IPS DF 4.7 (cell line): ENCODE results near the gene RUVBL1.

ENCODE experiments used
- DNase-seq: peaks from one replicate; pipeline ENCODE4 v3.0.0-alpha.2; 2013; ENCODE audit warnings: low spot score; ENCODE audit errors: extremely low read depth

RUVBL1 gene

GRCh38 chr3:128068156-128068620 lies 55.4 kb downstream of the RUVBL1 start:
- DNase-seq = no peak

- DNase-seq = no peak
Measured at GRCh38 chr3:128067489-128067888, 56.1 kb downstream of the RUVBL1 start.

DNA sequence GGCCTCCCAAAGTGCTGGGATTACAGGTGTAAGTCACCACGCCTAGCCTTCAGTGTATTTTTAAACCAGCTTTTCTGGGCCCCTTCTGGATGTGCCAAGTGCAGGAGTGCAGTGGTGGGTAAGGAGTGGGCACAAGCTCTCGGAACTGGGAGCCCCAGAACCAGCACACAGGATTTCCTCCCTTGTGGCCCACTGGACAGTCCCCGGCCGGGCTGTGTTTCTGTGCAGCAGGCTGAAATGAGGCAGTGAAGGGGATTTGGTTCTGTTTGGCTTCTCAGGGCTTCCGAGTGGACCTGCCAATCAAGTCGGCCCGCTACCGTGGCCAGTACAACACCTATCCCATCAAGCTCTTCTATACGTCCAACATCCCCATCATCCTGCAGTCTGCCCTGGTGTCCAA lies 56.9 kb downstream of the RUVBL1 start:
- no peak for DNase-seq

GRCh38 chr3:128066114-128066513 lies 57.5 kb downstream of the RUVBL1 start:
- DNase-seq = no peak

DNA sequence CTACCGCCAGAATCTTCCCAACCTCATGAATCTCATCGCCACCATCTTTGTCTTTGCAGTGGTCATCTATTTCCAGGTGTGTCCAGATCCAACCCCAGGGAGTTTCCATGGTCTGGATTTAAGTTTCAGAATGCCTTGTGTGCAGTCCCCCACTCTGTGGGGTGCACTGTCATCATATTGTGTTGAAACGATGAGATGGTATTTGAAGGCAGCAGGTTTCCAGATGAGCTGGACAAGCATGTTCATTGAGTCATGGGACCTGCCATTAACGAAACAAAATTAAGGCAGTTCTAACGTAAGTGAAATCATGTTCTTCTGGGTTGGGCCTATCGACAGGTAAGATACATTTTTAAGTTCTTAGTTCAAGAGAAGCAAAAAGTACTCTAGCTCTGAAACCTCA lies 58.6 kb downstream of the RUVBL1 start:
- no peak for DNase-seq

DNA sequence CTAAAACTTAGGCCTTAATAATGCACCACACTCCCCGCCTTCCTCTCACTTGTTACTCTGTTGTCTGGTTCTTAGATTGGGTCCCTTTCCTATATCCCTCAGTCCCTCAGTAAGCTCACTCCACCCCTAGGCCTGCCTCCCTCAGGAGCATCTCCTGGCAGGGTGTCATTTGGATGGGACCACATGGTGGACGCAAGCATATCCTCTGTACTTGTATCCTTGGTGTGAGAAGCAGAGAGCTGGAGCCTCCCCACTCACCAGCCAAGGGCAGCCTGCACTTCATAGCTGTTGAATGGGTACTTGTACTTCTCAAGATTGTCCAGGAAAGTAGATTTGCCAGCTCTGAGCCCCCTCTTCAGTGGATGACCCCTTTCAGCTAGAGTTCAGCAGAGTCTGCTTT lies 59.7 kb downstream of the RUVBL1 start:
- DNase-seq = no peak

DNA sequence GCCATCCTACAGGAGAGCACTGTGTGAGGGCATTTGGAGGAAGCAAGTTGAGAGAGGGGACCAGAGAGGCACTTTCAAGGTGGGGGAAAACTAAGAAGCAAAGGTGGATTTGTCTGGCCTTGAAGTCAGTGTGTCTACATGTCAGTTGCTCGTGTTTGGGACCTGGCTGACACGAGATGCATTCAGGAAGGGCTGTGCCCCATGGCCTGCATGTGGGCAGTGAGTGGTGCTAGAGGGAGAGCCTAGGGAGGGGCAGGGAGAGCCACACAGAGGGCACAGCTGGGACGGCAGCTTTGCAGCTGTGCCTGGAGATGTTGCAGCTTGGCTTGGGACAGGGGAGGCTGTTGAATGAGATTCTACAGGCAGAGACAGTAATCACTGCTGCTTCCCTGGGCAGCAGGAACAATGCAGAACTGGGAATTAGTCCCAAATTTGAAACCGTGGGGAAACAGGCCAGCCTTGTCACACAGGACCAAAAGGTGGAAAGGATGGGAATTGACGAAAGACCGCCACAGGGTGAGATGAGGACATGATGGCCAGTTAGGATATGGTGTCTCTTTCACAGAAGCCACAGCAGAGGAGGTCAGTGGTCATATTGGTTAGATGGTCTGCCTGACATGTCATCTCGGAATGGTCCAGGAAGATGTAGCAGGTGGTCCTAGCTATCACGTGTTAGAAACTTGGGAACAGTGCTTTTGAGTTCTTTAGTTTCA lies 61.4 kb downstream of the RUVBL1 start:
- DNase-seq = no peak

DNA sequence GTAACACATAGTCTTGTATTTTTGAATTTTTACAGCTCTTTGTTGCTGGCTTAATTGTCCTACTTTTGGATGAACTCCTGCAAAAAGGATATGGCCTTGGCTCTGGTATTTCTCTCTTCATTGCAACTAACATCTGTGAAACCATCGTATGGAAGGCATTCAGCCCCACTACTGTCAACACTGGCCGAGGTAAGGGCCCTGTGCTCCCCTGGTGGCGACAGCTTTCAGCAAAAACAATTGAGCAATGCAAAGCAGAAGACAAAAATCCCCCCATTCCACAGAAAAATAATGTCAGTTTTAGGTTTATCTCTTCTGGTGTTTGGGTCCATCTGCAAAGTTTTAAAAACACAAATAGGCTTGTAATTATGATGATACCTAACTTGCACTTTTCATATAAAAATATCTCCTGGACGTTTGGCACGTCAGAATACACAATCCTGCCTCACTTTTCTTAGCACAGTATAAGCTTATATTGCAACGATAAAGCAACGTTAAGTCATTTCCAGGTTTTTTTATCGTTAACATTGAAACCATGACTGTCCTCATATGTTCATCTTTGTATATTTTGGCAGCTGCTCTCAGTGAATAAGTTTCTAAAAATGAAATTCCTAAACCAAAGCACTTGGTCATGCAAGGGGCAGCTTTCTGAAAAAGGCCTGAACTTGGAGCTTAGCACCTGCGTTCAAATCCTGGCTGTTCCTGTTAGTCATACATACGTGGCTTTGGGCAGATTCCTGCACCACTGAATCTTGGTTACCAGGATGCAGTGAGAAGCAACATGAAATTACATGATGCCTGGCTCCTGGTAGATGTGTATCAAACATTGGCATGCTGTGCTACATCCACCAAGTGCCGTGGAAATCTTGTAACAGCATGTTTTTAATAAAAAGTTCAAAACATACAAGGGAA lies 62.9 kb downstream of the RUVBL1 start:
- DNase-seq = no peak

- DNase-seq = no peak
Measured at GRCh38 chr3:128056258-128056657, 67.4 kb downstream of the RUVBL1 start.

- DNase-seq = no peak
Measured at GRCh38 chr3:128054367-128054766, 69.2 kb downstream of the RUVBL1 start.

DNA sequence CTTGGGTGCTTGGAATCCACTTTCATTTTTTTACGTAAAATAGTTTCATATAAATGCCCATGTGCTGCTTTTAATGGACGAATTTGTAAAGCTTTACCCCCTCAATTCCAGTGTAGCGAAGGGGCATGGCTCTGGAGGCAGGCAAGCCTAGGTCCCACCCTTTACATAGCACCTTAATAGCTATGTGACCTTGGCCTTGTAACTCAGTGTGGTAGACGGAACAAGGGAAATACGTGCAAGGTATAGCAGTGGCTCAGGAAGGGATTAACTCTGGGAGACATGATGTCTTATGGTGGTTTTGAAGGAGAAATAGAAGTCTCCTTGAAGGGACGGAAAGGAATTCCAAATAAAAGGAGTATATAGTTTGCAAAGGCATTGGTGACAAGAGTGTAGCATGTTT lies 70.0 kb downstream of the RUVBL1 start:
- no peak for DNase-seq

DNA sequence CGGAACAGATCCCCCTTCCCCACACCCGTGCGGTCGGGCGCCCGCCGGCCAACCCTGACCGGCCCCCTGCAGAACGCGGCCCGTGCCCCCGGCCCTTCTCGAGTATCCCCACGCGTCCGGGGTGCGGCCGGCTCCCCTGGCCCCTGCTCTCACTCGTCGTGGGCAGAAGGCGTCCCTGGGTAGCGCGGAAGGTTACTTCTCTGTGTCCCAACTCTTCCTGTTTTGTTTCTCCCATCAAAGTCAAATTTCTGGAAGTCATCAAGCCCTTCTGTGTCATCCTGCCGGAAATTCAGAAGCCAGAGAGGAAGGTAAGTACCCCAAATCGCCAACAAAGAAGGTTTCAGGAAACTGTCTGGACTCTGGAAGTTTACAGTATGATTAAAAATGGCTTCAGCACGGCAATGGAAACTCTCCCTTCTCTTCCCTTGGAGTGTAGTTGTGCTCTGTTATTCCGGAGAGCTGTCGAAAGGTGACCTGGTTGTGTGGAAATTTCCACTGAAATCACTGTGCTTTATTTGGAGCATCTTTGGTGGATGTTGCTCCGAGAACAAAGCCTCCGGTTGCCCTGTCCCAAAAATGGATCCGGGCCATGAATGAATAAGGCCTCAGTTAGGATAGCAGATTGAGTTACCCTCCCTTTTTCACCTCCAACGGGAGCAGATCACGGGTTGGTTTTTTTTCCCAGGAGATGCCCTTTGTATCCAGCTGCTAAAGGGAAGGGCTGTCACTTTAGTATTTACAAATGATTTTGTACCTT lies 70.8 kb downstream of the RUVBL1 start:
- DNase-seq = no peak

- DNase-seq = no peak
Measured at GRCh38 chr3:128051837-128052594, 71.6 kb downstream of the RUVBL1 start, which contains the start of gene SEC61A1. TSS of gene SEC61A1 (plus strand) at chr3:128052437. CDS start at chr3:128052553, 116 bp downstream.

GRCh38 chr3:128051459-128051836 lies 72.2 kb downstream of the RUVBL1 start:
- no peak for DNase-seq

DNA sequence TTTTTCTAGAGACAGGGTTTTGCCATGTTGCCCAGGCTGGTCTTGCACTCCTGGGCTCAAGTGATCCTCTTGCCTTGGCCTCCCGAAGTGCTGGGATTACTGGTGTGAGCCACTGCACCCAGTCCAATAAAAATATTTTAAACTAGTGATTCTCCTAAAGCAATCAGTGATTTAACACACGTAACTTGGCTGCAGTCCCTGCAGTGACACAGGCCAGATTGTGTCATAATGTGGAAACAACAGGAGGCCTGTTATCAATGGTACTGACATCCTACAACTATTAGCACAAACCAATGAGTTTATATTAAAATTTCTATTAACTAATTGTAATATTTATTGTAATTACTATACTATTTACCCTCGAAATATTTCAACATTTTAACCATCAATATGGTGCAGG lies 73.0 kb downstream of the RUVBL1 start:
- no peak for DNase-seq

DNA sequence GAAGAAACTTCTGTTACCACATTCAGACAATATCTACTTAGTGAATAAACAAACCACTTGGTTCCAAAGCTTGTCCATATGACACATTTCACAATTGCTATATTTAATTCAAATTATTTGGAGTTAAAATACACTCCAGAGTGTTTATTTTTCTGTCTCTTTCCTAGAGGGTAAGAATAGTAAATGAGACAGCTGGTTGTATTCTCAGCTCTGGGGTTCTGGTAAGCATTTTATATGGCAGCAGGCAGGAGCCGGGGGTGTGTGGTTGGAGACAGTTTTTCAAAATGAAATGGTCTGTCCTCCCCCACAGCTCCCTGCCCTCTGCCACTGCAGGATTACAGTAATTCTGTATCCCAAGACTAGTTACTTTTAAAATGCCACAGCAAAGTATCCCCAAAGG lies 82.3 kb downstream of the RUVBL1 start:
- DNase-seq = no peak

- no peak for DNase-seq
Measured at GRCh38 chr3:128040660-128041059, 83.0 kb downstream of the RUVBL1 start.

- no peak for DNase-seq
Measured at GRCh38 chr3:128040041-128040440, 83.6 kb downstream of the RUVBL1 start.

GRCh38 chr3:128036119-128036518 lies 87.5 kb downstream of the RUVBL1 start:
- no peak for DNase-seq

DNA sequence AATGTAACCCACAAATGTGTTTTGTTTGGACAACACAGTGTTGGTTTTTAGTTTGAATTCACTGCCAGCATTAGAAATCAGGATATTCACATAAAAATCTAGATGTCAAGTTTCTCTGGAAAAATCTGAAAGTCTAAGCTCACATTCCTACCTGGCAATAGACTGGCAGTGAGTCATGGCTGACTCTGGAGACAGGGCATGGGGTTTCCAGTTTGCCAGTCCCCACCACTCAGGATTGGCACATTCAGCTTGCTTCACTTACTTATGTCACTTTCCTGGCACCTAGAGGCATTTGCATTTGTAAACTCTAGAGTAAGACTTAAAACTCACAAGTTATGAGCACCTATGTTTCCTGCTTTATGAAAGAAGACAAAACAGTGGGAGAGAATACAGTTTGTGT lies 90.5 kb downstream of the RUVBL1 start:
- no peak for DNase-seq
